Coronary artery (tissue), 2 donors: ENCODE results near the gene STK17B.
"Not testable (repeated sequence)": the region's sequence is repeated elsewhere in the genome, so short reads cannot be mapped to it uniquely, and the experiment has no call there.

ENCODE experiments used
- DNase-seq: peaks from one replicate; pipeline ENCODE4 v3.0.0-alpha.2; 2017; ENCODE audit warnings: low spot score
- H3K27ac ChIP-seq, 2 donors: fragments of 200-600 bp; sonication (generic); one replicate each; pipeline ENCODE4 v1.5.1; 2016 to 2019
- H3K4me3 ChIP-seq: fragments of 200-600 bp; sonication (generic); 2 replicates; pipeline ENCODE4 v1.5.1; 2016; ENCODE audit warnings: mild to moderate bottlenecking, moderate library complexity
- CTCF ChIP-seq: fragments of 200-600 bp; sonication (generic); IDR thresholded peaks from one replicate; pipeline ENCODE4 v1.5.1; 2019; ENCODE audit warnings: antibody characterized with exemption

The STK17B gene

DNA sequence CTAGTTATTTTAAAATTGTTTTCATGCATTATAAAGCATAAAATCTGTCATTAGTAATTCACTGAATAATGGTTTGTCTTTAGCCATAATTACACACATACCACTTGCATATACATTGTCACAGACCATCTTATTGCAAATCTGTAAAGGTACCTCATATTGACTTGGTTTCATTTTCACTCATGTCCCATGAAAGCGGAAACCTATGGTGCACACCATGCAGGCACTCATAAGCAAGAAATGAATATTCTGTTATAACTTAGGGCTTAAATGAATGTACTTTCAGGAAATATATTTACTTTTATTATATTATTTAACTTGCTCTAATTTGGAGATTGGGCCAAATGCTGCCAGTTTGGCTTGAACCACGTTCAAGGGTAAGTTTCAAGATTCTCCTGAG, 29.2 kb upstream of the STK17B start:
- Histone ChIP-seq H3K4me3 (no peak overlapping the region), H3K27ac (no peak overlapping the region)
- DNase-seq, result no peak
- TF ChIP-seq CTCF, result no peak

DNA sequence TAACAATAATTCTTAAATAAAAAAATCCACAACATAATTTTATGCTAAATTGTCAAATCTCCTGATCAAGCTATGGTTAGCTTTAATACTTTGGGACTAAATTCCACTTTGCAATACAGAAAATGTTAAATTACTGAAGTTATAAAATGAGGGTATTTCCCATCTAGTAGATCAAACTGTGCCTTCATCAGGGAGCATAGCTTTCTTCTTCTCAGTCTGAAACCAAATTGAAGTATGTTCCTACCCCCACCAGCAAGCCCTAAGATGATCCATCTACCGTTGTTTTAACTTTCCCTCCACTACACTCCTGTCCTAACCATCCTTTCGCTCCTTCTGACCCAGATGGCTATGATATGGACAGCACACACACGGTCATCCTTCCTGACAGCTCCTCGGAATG, 24.4 kb upstream of the STK17B start:
- DNase-seq, result no peak
- no peak for TF ChIP-seq CTCF
- no peak overlapping the region for H3K4me3 ChIP-seq
- no peak overlapping the region for H3K27ac ChIP-seq

GRCh38 chr2:196195302-196195701, 23.9 kb upstream of the STK17B start:
- no peak overlapping the region for H3K27ac ChIP-seq
- no peak for DNase-seq
- no peak overlapping the region for H3K4me3 ChIP-seq
- TF ChIP-seq CTCF, result no peak

- Histone ChIP-seq H3K4me3 (no peak overlapping the region), H3K27ac (no peak overlapping the region)
- no peak for TF ChIP-seq CTCF
- DNase-seq, result no peak
Observed at GRCh38 chr2:196191541-196191940, 20.2 kb upstream of the STK17B start.

DNA sequence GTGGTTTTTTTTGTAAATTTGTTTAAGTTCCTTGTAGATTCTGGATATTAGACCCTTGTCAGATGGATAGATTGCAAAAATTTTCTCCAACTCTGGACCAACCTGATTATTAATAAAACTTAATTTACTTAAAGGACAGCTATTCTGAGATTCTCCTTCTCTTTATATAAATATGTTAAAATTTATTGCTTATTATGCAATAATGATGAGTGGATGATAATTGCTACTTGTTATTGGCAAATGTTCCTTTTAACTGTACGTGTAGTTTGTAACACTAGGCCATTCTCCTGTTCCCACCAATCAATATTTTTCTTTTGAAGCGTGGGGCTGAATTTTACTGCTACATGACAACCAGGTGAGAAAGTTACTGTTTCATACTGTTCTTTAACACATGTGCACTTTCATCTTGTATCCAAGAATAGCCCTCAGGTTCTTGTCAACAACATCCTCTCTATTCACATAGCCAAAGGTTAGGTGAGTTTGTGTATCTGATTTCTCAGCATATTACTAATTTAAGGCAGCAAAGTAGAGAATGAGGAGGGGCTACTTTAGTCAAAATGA, 16.6 kb upstream of the STK17B start:
- Histone ChIP-seq H3K4me3 (no peak overlapping the region), H3K27ac (no peak overlapping the region)
- no peak for TF ChIP-seq CTCF
- no peak for DNase-seq

DNA sequence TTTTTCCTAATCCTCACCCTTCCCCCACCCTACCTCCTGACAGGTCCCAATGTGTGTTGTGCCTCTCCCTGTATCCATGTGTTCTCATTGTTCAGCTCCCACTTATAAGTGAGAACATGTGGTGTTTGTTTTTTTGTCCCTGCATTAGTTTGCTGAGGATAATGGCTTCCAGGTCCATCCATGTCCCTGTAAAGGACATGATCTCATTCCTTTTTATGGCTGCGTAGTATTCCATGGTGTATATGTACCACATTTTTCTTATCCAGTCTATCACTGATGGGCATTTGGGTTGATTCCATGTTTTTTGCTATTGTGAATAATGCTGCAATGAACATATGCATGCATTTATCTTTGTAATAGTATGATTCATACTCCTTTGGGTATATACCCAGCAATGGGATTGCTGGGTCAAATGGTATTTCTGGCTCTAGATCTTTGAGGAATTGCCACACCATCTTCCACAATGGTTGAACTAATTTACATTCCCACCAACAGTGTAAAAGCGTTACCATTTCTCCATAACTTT, 15.9 kb upstream of the STK17B start:
- not testable (repeated sequence) for H3K27ac ChIP-seq, DNase-seq, H3K4me3 ChIP-seq

DNA sequence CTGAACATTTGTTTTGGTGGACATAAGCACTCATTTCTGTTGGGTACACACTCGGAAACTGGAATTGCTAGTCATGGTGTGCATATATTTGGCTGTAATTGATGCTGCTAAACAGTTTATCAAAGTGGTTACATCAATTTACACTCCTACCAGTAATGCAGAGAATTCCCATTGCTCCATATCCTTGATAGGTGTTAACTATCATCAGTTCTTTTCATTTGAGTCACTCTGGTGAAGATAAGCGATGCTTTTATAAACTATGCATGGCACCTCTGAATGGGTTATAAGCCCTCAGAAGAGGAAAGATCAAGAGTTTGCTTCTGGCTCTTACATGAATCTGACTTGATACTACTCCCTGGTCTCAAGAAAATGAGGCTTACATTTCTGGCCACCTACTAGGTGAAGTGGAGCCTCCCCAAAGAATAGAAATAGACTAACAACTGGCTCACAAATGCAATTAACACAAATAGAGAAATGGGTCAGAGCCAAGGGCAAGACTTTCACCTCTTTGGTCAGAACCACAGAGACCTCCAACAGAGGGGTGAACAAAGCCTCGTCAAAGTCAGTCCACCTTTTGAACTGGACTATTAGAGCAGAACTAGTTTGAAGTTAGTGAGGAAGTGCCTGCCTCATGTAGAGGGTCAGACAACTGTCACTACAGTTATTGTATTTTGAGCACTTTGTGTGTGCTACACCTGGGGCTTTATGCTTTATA, 15.0 kb upstream of the STK17B start:
- no peak for TF ChIP-seq CTCF
- DNase-seq, result no peak
- Histone ChIP-seq H3K4me3 (no peak overlapping the region), H3K27ac (no peak overlapping the region)
